Stomach smooth muscle (tissue), 2 donors: Measurements from ENCODE around the gene PRPF39.
"Not testable (repeated sequence)": the region's sequence is repeated elsewhere in the genome, so short reads cannot be mapped to it uniquely, and the experiment has no call there.

Experiments
- H3K27ac ChIP-seq: one replicate; pipeline ENCODE4 v1.7.0; 2013; ENCODE audit warnings: mild to moderate bottlenecking, low read length, inconsistent platforms
- H3K27me3 ChIP-seq, 2 donors: one replicate each; pipeline ENCODE4 v1.7.0; 2013; ENCODE audit warnings: low read length in 2 of 2; ENCODE audit not compliant: insufficient read depth in 2 of 2, control insufficient read depth in 1 of 2
- H3K36me3 ChIP-seq, 2 donors: one replicate each; pipeline ENCODE4 v1.7.0; 2013; ENCODE audit warnings: low read length in 2 of 2; ENCODE audit not compliant: control insufficient read depth in 2 of 2, insufficient read depth in 2 of 2
- H3K4me1 ChIP-seq: one replicate; pipeline ENCODE4 v1.7.0; 2013; ENCODE audit warnings: low read length; ENCODE audit not compliant: control insufficient read depth, insufficient read depth
- H3K4me3 ChIP-seq, 2 donors: one replicate each; pipeline ENCODE4 v1.7.0; 2013; ENCODE audit warnings: low read length in 2 of 2
- H3K9ac ChIP-seq, 2 donors: one replicate each; pipeline ENCODE4 v1.7.0; 2013; ENCODE audit warnings: low read length in 2 of 2, mild to moderate bottlenecking in 1 of 2
- H3K9me3 ChIP-seq, 2 donors: one replicate each; pipeline ENCODE4 v1.7.0; 2013; ENCODE audit warnings: low read length in 2 of 2; ENCODE audit not compliant: control insufficient read depth in 2 of 2
- donor health status: healthy.
- donor health status: Pancreatic carcinoma.

Gene PRPF39

GRCh38 chr14:45081096-45081495, 2.8 kb upstream of the PRPF39 start:
- not testable (repeated sequence) for H3K4me3 ChIP-seq, H3K4me1 ChIP-seq, H3K36me3 ChIP-seq, H3K27ac ChIP-seq, H3K9ac ChIP-seq, H3K9me3 ChIP-seq, H3K27me3 ChIP-seq

GRCh38 chr14:45082420-45082819, 1.5 kb upstream of the PRPF39 start:
- Histone ChIP-seq H3K9ac (no peak overlapping the region), H3K9me3 (no peaks in the 10 kb centered on the region), H3K27me3 (no peaks in the 10 kb centered on the region), H3K36me3 (no peaks in the 10 kb centered on the region), H3K4me1 (no peaks in the 10 kb centered on the region), H3K4me3 (no peak overlapping the region), H3K27ac (no peak overlapping the region)

DNA sequence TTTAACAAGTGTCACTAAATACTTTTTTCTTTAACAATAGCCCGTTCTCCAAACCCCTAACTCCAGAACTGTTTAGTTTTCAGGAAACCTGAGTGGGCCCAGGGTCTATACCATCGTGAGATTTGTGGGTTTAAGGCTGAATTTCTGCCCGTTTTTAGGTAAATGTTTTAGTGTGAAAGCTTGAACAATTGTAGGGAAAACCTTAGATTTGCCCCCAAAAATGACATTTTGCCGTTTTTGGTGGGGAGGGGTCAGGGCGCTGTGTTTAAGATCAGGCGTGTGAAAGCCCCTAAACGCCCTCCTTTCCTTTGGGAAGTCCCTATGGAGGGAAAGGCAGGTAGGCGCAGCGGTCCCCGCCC, 320 bp upstream of the PRPF39 start:
- Histone ChIP-seq H3K27ac (no peak overlapping the region), H3K9me3 (no peaks in the 10 kb centered on the region), H3K36me3 (no peaks in the 10 kb centered on the region), H3K27me3 (no peaks in the 10 kb centered on the region), H3K9ac (peak overlapping the region; percentile 71 to 80), H3K4me3 (peak overlapping the region; percentile 85 to 87), H3K4me1 (no peaks in the 10 kb centered on the region)

DNA sequence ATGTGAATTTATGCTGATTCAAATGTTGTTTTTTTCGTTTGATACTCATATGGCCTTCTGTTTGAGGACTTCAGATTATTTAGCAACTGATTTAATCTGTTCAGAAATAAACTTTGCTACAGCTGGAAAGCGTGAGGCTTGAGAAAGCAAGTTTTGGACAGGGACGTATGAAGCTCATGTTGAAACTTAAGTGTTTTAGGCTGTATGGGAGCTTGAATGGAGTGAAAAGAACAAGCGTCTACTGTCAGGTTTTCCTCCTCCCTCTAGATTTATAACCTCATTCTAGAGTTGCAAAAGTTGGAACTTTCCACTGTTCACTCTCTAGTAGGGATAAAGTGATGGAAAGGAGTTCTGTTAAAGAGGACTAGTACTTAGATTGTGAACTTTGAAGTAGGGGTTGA, 1.0 kb downstream of the PRPF39 start:
- Histone ChIP-seq H3K4me3 (peak overlapping the region; percentile 85 to 87), H3K27ac (no peak overlapping the region), H3K4me1 (no peaks in the 10 kb centered on the region), H3K9me3 (no peaks in the 10 kb centered on the region), H3K36me3 (no peaks in the 10 kb centered on the region), H3K27me3 (no peaks in the 10 kb centered on the region), H3K9ac (peak overlapping the region; percentile 86 to 91)

- no peak overlapping the region for H3K9ac ChIP-seq
- H3K4me3 ChIP-seq = no peak overlapping the region
- no peaks in the 10 kb centered on the region for H3K27me3 ChIP-seq
- no peaks in the 10 kb centered on the region for H3K4me1 ChIP-seq
- H3K9me3 ChIP-seq = no peaks in the 10 kb centered on the region
- H3K36me3 ChIP-seq = peaks cover 0 to 3% of the 10 kb centered on the region in 2 donors
- no peak overlapping the region for H3K27ac ChIP-seq
Observed at GRCh38 chr14:45089813-45090212, 5.9 kb downstream of the PRPF39 start.

- Histone ChIP-seq H3K27ac (no peak overlapping the region), H3K9ac (no peak overlapping the region), H3K4me3 (no peak overlapping the region), H3K36me3 (peaks cover 4 to 15% of the 10 kb centered on the region in 2 donors), H3K27me3 (no peaks in the 10 kb centered on the region), H3K9me3 (no peaks in the 10 kb centered on the region), H3K4me1 (no peaks in the 10 kb centered on the region)
Observed at GRCh38 chr14:45091710-45092109, 7.8 kb downstream of the PRPF39 start.

DNA sequence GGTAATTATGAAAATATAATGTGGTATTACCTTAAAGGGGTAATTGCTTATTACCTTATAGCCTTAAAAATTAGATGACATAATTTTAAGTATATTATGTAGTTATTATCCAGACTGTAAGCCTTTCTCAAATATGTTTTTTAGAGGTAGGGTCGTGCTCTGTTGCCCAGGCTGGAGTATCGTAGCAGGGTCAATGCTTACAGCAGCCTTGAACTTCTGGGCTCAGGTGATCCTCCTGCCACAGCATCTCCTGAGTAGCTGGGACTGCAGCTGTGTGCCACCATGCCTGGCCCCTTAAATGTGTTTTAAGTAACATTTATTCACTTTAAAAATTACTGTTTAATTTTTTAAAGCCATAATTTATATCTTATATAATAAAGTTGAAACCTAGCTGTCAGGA, 10.4 kb downstream of the PRPF39 start:
- Histone ChIP-seq H3K36me3 (peaks cover 8 to 19% of the 10 kb centered on the region in 2 donors), H3K4me1 (no peaks in the 10 kb centered on the region), H3K27me3 (no peaks in the 10 kb centered on the region), H3K9me3 (no peaks in the 10 kb centered on the region), H3K9ac (no peak overlapping the region), H3K27ac (no peak overlapping the region), H3K4me3 (no peak overlapping the region)

GRCh38 chr14:45095143-45095542, 11.2 kb downstream of the PRPF39 start:
- Histone ChIP-seq H3K27me3 (no peaks in the 10 kb centered on the region), H3K4me1 (no peaks in the 10 kb centered on the region), H3K36me3 (peaks cover 14 to 21% of the 10 kb centered on the region in 2 donors), H3K9ac (no peak overlapping the region), H3K4me3 (no peak overlapping the region), H3K9me3 (no peaks in the 10 kb centered on the region), H3K27ac (no peak overlapping the region)

- Histone ChIP-seq H3K27ac (no peak overlapping the region), H3K4me1 (no peaks in the 10 kb centered on the region), H3K27me3 (no peaks in the 10 kb centered on the region), H3K4me3 (no peak overlapping the region), H3K36me3 (peaks cover 15 to 23% of the 10 kb centered on the region in 2 donors), H3K9ac (no peak overlapping the region), H3K9me3 (no peaks in the 10 kb centered on the region)
Observed at GRCh38 chr14:45096218-45096617, 12.3 kb downstream of the PRPF39 start.

DNA sequence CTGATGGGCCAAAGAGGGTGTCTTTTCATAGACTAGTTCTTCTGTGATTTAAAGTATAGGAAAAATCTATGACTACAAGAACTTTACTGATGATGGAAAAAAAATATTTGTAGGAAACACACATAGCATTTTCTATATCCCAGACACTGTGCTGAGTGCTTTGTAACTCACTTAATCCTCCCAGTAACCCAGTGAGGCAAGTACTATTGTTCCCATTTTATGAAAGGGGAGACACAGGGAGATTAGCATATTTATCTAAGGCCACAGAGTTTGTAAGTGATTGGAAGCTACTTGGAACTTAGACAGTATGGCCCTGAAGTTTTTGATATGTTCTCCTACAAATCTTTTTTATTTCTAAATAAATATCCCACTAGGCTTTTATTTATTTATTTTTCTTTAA, 19.9 kb downstream of the PRPF39 start:
- Histone ChIP-seq H3K4me1 (no peaks in the 10 kb centered on the region), H3K9me3 (no peaks in the 10 kb centered on the region), H3K9ac (no peak overlapping the region), H3K36me3 (peaks cover 12 to 30% of the 10 kb centered on the region in 2 donors), H3K27me3 (no peaks in the 10 kb centered on the region), H3K27ac (no peak overlapping the region), H3K4me3 (no peak overlapping the region)

DNA sequence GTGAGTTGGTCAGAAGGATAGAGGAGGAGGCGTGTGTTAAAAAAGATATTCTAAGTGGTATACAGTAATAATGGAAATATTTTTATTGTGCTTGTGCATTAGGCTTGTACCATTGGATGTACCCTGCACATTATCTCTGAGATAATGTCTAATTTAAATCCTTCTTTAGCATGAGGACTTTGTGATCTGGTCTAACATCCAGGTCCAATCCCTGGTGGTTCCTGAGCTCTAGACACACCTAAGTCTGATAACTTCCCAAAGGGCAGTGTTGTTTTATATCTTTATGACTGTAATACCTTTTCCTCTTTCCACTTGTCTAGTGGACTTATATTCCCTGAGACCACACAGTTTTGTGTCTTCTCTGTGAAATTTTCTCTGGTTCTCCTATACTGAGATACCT, 20.6 kb downstream of the PRPF39 start:
- Histone ChIP-seq H3K36me3 (peaks cover 15 to 30% of the 10 kb centered on the region in 2 donors), H3K27ac (no peak overlapping the region), H3K9me3 (no peaks in the 10 kb centered on the region), H3K4me1 (no peaks in the 10 kb centered on the region), H3K4me3 (no peak overlapping the region), H3K27me3 (no peaks in the 10 kb centered on the region), H3K9ac (no peak overlapping the region)
